Measurements from ENCODE around the gene NTF4. TPM values are rescaled to one million over a fixed set of nuclear protein-coding genes. Genes with fewer than 3 reads are reported as not detected.

Gene NTF4
- polyA plus RNA-seq, 1 of the 3 experiments (the other 2 are of a cell fraction), result 0.66 TPM

DNA sequence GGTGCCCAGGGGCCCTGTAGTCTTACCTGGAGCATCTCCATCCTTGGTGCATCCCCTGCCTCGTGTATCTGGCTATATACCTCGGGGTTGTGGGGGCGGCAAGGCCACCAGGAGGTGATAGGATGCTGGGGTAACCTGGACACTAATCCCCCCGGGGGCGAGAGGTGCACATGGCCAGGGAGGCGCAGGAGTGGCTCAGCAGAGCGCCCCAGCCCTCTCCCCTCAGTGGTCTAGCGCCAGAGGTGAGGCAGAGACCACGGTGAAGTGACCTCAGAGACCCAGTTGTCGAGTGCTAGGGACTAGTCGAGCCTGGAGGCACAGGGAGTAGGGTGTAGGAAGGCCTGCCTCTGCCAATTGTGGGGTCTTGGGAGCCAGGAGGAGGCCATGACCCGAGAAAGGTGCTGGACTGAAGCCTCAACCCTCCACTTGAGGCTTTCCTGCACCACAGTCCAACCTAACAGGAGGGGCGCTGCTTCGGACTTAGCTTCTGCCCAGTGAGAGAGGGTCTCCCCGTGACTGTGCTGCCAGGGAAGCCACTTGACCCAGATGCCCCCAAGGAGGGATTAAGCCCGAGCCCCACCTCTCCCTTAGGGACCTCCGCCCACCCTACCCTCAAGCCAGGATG, 47.5 kb downstream of the NTF4 start, which contains the start of gene LHB:
LHB (minus strand) TSS at position 51 of the 625 bp plus-strand sequence; CDS start at position 41, 10 bp downstream.
- Histone ChIP-seq H3K4me3 (ENCODE audit: low read depth in 2 of 2, low read length in 1 of 2) (peak within 1 kb of the TSS; percentile 46 to 60), H3K4me1 (ENCODE audit: control insufficient read depth in 1 of 2, insufficient read depth in 2 of 2, low read depth in 1 of 2, low read length in 1 of 2) (peaks cover 0 to 35% of the 10 kb centered on the region in 2 experiments; a peak in 1 of 4 replicates), H3K27me3 (ENCODE audit: insufficient read depth) (no peaks in the 10 kb centered on the region), H3K4me2 (peak within 1 kb of the TSS; percentile 79), H3K9me3 (no peaks in the 10 kb centered on the region), H3K79me2 (ENCODE audit: insufficient read depth) (no peaks in the 10 kb centered on the region), H3K9ac (peak within 1 kb of the TSS; percentile 18; the same call in 1 of the 2 replicates), H3K36me3 (replicated peaks in 1 of 2; ENCODE audit: control insufficient read depth in 1 of 2, insufficient read depth in 2 of 2, low read length in 1 of 2) (peaks cover 0 to 24% of the 10 kb centered on the region in 2 experiments), H3F3A (replicated peaks; ENCODE audit: insufficient read depth) (peaks cover 24% of the 10 kb centered on the region), H2AFZ (ENCODE audit: low read depth) (no peak within 1 kb of the TSS), H3K9me2 (no peaks in the 10 kb centered on the region), H3K27ac (ENCODE audit: low read depth in 2 of 2, low read length in 1 of 2) (no peak within 1 kb of the TSS), H4K20me1 (ENCODE audit: insufficient read depth) (no peaks in the 10 kb centered on the region)
- 89% methylated on average over 9 of the region's 17 CpGs for WGBS (ENCODE audit: low lambda C conversion rate)
- DNase-seq, result peak; percentile 42
- POLR2A ChIA-PET, result interaction anchor here (1.5 kb wide), 1 partner anchor 8 kb away, joined by 7 read pairs; no protein-coding TSS in a partner anchor
- no peak for TF ChIP-seq NRF1 (IDR thresholded peaks at IDR 0.05; ENCODE audit: low read depth, low read length)
- TF ChIP-seq, protein P1, sequence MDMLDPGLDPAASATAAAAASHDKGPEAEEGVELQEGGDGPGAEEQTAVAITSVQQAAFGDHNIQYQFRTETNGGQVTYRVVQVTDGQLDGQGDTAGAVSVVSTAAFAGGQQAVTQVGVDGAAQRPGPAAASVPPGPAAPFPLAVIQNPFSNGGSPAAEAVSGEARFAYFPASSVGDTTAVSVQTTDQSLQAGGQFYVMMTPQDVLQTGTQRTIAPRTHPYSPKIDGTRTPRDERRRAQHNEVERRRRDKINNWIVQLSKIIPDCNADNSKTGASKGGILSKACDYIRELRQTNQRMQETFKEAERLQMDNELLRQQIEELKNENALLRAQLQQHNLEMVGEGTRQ (IDR thresholded peaks at IDR 0.05; ENCODE audit: borderline replicate concordance, low read depth, low read length), result no peak
- TF ChIP-seq JUND (IDR thresholded peaks at IDR 0.05), result no peak
- no peak for TF ChIP-seq POLR2AphosphoS5 (IDR thresholded peaks at IDR 0.05; ENCODE audit: low read depth, low read length)
- TF ChIP-seq CHD2 (IDR thresholded peaks at IDR 0.05; ENCODE audit: low read length, partially characterized antibody), result no peak
- TF ChIP-seq, protein P2, sequence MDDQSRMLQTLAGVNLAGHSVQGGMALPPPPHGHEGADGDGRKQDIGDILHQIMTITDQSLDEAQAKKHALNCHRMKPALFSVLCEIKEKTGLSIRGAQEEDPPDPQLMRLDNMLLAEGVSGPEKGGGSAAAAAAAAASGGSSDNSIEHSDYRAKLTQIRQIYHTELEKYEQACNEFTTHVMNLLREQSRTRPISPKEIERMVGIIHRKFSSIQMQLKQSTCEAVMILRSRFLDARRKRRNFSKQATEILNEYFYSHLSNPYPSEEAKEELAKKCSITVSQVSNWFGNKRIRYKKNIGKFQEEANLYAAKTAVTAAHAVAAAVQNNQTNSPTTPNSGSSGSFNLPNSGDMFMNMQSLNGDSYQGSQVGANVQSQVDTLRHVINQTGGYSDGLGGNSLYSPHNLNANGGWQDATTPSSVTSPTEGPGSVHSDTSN (IDR thresholded peaks at IDR 0.05), result no peak
- no peak for TF ChIP-seq MEF2A (IDR thresholded peaks at IDR 0.05; ENCODE audit: borderline replicate concordance, low read depth)
- TF ChIP-seq ELF1 (IDR thresholded peaks at IDR 0.05), result no peak
- TF ChIP-seq TAF1 (IDR thresholded peaks at IDR 0.05; ENCODE audit: borderline replicate concordance, low read depth, low read length), result no peak
- CTCF ChIA-PET, result interaction anchor here (0.9 to 3.3 kb wide), 9 partner anchors 8 to 57 kb away, joined by 3 to 17 read pairs (median 5); partner anchors contain the start of genes GYS1 and RUVBL2

DNA sequence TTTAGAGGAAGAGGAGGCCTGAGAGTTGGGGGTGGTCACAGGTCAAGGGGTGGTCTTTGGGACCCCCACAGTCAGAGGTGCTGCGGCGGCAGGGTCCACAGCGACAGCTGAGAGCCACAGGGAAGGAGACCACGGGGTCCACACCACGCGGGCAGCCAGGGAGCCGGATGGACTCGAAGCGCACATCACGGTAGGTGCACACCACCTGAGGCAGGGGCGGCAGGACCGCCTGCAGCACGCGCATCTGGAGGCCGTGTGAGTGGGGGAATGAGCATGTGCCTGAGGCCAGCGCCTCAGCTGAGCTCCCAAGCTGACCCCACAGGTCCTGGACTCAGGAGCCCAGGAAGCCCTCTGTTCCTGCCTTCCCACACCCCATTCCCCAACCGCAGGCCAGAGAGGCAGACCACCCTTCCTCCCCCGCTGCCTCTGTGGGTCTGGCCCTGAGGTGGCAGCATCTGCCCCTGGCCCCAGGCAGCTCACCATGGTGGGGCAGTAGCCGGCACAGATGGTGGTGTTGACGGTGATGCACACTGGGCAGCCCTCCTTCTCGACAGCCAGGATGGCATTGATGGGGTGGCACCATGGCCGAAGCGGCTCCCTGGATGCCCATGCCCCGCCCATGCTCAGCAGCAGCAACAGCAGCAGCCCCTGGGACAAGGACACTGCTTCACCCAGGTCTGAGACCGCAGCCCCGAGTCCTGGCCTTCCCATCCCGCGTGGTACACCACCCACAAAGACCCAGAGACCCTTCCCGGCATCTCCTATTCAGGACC, 48.4 kb downstream of the NTF4 start:
- H3K27me3 ChIP-seq (ENCODE audit: insufficient read depth), result no peaks in the 10 kb centered on the region
- no peak overlapping the region for H3K27ac ChIP-seq (ENCODE audit: low read depth in 2 of 2, low read length in 1 of 2)
- ChIA-PET CTCF (interaction anchor here (1.4 kb wide), 1 partner anchor 16 kb away, joined by 3 read pairs; no protein-coding TSS in a partner anchor), POLR2A (no interaction called here)
- WGBS (ENCODE audit: low lambda C conversion rate), result 47% methylated on average over 3 of the region's 29 CpGs
- peaks cover 17% of the 10 kb centered on the region for H3F3A ChIP-seq (replicated peaks; ENCODE audit: insufficient read depth)
- H3K4me1 ChIP-seq (ENCODE audit: control insufficient read depth in 1 of 2, insufficient read depth in 2 of 2, low read depth in 1 of 2, low read length in 1 of 2), result peaks cover 0 to 35% of the 10 kb centered on the region in 2 experiments; a peak in 1 of 4 replicates
- H3K4me3 ChIP-seq (ENCODE audit: low read depth in 2 of 2, low read length in 1 of 2), result no peak overlapping the region
- H4K20me1 ChIP-seq (ENCODE audit: insufficient read depth), result no peaks in the 10 kb centered on the region
- no peak for DNase-seq
- H3K9ac ChIP-seq, result no peak overlapping the region
- no peaks in the 10 kb centered on the region for H3K9me2 ChIP-seq
- no peaks in the 10 kb centered on the region for H3K79me2 ChIP-seq (ENCODE audit: insufficient read depth)
- no peak overlapping the region for H2AFZ ChIP-seq (ENCODE audit: low read depth)
- peaks cover 0 to 32% of the 10 kb centered on the region in 2 experiments for H3K36me3 ChIP-seq (replicated peaks in 1 of 2; ENCODE audit: control insufficient read depth in 1 of 2, insufficient read depth in 2 of 2, low read length in 1 of 2)
- no peak for TF ChIP-seq GABPA (IDR thresholded peaks at IDR 0.05; ENCODE audit: low read depth)
- TF ChIP-seq, protein P1 (IDR thresholded peaks at IDR 0.05; ENCODE audit: borderline replicate concordance, low read depth, low read length), result no peak
- TF ChIP-seq, protein P3, sequence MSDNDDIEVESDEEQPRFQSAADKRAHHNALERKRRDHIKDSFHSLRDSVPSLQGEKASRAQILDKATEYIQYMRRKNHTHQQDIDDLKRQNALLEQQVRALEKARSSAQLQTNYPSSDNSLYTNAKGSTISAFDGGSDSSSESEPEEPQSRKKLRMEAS (IDR thresholded peaks at IDR 0.05; ENCODE audit: low read depth), result no peak
- TF ChIP-seq TEAD4 (IDR thresholded peaks at IDR 0.05; ENCODE audit: borderline replicate concordance, insufficient read depth), result no peak
- TF ChIP-seq RFX5 (IDR thresholded peaks at IDR 0.05; ENCODE audit: low read length), result no peak
- TF ChIP-seq, protein P4, sequence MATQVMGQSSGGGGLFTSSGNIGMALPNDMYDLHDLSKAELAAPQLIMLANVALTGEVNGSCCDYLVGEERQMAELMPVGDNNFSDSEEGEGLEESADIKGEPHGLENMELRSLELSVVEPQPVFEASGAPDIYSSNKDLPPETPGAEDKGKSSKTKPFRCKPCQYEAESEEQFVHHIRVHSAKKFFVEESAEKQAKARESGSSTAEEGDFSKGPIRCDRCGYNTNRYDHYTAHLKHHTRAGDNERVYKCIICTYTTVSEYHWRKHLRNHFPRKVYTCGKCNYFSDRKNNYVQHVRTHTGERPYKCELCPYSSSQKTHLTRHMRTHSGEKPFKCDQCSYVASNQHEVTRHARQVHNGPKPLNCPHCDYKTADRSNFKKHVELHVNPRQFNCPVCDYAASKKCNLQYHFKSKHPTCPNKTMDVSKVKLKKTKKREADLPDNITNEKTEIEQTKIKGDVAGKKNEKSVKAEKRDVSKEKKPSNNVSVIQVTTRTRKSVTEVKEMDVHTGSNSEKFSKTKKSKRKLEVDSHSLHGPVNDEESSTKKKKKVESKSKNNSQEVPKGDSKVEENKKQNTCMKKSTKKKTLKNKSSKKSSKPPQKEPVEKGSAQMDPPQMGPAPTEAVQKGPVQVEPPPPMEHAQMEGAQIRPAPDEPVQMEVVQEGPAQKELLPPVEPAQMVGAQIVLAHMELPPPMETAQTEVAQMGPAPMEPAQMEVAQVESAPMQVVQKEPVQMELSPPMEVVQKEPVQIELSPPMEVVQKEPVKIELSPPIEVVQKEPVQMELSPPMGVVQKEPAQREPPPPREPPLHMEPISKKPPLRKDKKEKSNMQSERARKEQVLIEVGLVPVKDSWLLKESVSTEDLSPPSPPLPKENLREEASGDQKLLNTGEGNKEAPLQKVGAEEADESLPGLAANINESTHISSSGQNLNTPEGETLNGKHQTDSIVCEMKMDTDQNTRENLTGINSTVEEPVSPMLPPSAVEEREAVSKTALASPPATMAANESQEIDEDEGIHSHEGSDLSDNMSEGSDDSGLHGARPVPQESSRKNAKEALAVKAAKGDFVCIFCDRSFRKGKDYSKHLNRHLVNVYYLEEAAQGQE (IDR thresholded peaks at IDR 0.05; ENCODE audit: low read depth, low read length), result no peak
- no peak for TF ChIP-seq YY1 (IDR thresholded peaks at IDR 0.05; ENCODE audit: low read depth)
- TF ChIP-seq, protein P2 (IDR thresholded peaks at IDR 0.05), result no peak
- no peaks in the 10 kb centered on the region for H3K9me3 ChIP-seq
- no peak overlapping the region for H3K4me2 ChIP-seq

Measured in SK-N-SH (cell line).